T1000 (cell line): ENCODE measurements around the gene CRYGC.
"Not testable (repeated sequence)": the region's sequence is repeated elsewhere in the genome, so short reads cannot be mapped to it uniquely, and the experiment has no call there.

Source experiments
- DNase-seq: peaks from one replicate; lab custom pipeline; 2025; ENCODE audit warnings: mixed read lengths; lab: John Stamatoyannopoulos, UW

The CRYGC gene

GRCh38 chr2:208129744-208130711, at the start of gene CRYGC:
Gene CRYGC, minus strand, starts transcription at chr2:208129828. Its CDS starts 36 bp downstream, at chr2:208129792.
- no peak for DNase-seq

DNA sequence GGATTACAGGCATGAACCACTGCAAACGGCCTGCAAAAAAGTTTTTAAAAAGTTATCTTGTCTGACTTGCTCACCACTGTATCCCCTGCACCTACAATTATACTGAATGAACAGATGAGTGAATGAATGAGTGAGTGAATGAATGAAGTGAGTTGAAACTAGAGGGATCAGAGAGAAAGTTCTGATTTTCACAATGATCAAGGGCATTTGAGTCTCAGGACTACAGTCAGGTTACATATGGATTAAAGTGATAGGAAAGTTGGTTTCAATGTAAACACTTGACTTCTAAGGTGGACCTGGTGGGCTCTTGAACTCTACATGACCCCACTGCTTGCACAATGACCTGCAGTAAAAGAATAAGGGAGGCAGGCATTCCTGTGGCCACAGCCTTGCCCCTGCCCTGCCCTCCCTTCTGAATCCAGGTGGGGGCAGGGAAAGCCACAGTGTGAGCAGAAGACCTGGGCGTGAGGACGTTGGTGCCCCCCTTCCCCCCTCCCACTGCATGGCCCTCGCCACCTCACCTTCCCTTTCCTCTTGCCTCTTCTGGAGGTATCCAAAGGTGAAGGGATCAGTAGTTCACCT, 49.5 kb upstream of the CRYGC start:
- DNase-seq, result no peak

DNA sequence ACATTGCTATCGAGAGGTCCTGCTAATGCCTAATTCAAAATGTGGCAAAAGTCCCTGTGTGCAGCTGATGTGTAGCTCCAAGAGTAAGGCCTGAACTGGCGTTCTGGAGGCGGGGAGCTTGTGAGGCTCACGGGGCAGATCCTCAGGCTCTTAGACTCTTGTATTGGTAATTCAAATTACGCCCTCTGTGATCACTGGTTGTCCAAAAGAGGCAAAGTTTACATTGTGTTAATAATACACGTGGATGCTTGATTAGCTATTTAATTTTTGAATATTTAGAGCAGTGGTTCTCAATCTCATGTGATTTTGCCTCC, 46.2 kb upstream of the CRYGC start:
- no peak for DNase-seq

GRCh38 chr2:208175069-208175839, 45.6 kb upstream of the CRYGC start:
- DNase-seq, result peak; percentile 40

DNA sequence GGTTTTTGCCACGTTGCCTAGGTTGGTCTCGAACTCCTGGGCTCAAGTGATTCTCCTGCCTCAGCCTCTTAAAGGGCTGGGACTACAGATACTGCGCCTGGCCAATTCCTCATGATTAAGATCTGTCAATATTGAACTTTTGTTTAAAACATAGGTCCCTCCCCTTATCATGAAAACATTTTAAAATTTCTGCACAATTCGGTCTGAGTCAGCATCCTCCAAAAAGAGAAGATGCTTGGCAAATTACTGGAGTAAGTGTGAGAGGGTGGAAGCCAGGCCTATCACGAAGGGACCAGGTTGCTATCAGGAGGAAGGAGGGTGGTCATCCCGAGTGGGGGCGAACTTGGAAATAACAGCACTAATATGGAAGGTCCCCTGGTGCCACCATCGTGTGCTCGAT, 44.5 kb upstream of the CRYGC start:
- no peak for DNase-seq

GRCh38 chr2:208172125-208172524, 42.5 kb upstream of the CRYGC start:
- no peak for DNase-seq

- no peak for DNase-seq
These were observed 35.5 kb upstream of the CRYGC start for GRCh38 chr2:208164951-208165755.

- DNase-seq, result no peak
These were observed 33.9 kb upstream of the CRYGC start, which contains the start of gene CRYGA for GRCh38 chr2:208163489-208163888. Gene CRYGA, minus strand, starts transcription at chr2:208163589. Its CDS starts 33 bp downstream, at chr2:208163556.

- DNase-seq, result no peak
These were observed 26.8 kb upstream of the CRYGC start for GRCh38 chr2:208156439-208156838.

DNA sequence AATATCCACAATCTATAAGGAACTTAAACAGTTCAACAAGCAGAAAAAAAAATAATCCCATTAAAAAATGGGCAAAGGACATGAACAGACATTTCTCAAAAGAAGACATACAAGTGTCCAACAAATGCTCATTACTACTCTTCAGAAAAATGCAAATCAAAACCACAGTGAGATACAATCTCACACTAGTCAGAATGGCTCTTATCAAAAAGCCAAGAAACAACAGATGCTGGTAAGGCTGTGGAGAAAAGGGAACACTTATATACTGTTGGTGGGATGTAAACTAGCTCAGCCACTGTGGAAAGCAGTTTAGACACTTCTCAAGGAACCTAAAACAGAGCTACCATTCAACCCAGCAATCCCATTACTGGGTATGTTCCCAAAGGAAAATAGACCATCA, 23.5 kb upstream of the CRYGC start:
- DNase-seq, result no peak

DNA sequence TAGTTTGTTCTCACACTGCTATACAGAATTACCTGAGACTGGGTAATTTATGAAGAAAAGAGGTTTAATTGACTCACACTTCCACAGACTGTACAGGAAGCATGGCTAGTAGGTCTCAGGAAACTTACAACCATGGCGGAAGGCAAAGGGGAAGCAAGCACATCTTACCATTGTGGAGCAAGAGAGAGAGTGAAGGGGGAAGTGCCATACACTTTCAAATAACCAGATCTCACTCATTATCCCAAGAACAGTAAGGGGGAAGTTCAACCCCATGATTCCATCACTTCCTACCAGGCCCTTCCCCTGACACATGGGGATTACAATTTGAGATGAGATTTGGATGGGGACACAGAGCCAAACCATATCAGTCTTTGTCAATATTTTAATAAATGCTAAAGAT, 21.3 kb upstream of the CRYGC start:
- no peak for DNase-seq

- DNase-seq, result no peak
These were observed 20.5 kb upstream of the CRYGC start for GRCh38 chr2:208150094-208150493.

DNA sequence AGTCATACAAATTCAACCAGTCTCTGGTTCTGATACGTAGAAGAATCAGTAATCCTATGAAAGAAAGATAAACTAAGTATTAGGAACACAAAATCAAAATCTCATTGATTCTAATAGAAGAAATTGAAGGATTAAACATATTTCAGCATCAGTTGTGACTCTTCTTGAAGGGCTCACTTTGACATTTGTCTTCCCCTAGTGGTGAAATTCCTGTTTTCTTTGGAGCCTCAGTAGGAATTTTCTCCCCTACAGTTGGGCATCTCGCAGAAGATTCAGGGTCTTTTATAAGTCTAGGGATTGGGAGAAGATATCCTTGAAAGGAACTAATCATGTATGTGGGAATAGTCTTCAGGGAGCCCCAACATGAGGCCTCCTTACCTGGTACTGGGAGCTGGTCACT, 19.2 kb upstream of the CRYGC start:
- no peak for DNase-seq

GRCh38 chr2:208147759-208148158, 18.1 kb upstream of the CRYGC start:
- DNase-seq, result no peak

DNA sequence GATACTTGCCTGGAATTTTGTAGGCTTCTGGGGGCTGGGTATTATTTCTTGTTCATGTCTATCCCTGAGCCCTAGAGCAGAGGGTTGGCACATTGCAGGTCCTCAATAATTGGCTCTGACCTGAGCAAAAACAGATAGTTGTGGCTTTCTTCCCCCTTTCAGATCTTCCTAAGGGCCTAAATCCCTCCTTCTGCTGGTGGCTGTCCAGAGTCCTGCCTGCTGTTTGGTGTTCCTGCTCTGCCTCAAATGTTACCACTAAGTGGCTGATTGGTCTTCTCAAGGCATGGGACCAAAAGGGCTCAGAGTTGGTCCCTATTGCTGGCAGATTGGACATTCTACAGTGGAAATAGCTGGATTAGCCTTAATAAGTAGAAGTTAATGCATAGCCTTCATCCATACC, 17.4 kb upstream of the CRYGC start:
- no peak for DNase-seq

- no peak for DNase-seq
These were observed 16.4 kb upstream of the CRYGC start, which contains the start of gene CRYGB for GRCh38 chr2:208146006-208146405. Gene CRYGB, minus strand, starts transcription at chr2:208146158. Its CDS starts 38 bp downstream, at chr2:208146120.

DNA sequence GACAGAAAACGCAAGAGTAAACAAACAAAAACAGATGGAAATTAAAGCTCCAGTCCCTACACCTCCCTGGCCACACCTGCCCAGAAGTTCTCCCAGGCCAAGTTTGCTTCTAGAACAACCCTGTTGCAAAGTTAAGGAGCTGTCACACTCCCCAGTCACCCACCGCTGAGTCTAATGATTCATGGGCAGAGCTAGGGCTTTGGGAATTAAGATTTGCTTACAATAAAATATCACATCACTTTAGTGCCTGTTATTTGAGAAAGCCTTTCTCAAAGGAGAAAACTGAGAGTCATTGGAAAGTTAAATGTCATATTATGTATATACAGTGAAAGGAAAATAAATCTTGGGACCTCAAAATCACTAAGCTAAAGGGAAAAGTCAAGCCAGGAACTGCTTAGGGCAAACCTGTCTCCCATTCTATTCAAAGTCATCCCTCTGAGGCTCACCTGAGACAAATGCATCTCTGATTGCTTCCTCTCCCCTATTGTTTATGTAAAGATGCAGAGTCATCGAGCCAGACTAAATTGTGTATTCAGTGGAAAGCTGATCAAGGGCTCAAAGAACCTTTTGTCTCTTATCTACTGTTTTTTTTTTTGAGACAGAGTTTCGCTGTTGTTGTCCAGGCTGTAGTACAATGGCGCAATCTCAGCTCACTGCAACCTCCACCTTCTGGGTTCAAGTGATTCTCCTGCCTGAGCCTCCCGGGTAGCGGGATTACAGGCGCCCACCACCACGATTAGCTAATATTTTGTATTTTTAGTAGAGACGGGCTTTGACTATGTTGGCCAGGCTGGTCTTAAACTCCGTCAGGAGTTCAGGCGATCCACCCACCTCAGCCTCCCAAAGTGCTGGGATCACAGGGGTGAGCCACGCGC, 13.5 kb upstream of the CRYGC start:
- DNase-seq, result no peak

DNA sequence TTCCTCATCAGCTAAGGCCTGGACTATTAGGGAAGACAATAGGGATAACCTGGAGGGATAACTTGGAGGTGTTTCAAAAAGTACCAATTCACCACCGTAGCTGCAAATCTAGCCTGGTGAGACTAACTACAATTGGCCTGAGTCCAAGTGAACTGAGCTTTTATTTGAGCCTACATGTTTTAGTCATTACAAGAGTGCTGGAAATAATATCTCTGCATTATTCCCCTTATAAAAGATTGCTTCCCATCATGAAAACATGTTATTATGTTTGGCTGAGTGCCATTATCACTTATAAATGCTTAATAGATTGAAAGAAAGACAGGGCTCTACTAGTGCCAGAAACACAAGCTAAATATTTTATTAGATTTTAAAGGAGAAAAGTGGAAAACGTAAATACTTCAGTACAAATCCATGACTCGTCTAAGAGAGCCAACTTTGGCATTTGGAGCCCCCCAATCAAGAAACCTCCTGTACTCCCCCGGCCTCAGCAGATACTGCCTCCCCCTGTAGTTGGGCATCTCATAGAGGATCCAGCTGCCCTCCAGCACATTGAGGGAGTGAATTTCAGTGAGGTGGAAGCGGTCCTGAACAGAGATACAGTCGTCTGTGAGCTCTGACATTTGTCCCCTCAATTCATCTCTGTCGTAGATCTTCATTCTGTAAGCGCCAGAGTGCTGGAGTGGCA, 12.8 kb upstream of the CRYGC start:
- no peak for DNase-seq

- no peak for DNase-seq
These were observed 9.8 kb upstream of the CRYGC start for GRCh38 chr2:208139447-208139846.

DNA sequence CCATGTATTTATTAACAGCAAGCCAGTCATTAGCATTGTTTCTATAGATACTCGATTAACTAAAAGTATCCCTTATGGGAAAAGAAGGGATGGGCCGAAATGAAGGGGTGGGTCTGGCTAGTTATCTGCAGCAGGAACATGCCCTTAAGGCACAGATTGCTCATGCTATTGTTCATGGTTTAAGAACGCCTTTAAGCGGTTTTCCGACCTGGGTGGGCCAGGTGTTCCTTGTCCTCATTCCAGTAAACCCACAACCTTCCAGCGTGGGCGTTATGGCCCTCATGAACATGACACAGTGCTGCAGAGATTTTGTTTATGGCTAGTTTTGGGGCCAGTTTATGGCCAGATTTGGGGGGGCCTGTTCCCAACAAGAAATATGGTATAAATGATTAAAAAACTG, 8.7 kb upstream of the CRYGC start:
- DNase-seq, result not testable (repeated sequence)
